GM18511 (cell line): Measurements from ENCODE around the gene MEAF6.
"Not testable (repeated sequence)": the region's sequence is repeated elsewhere in the genome, so short reads cannot be mapped to it uniquely, and the experiment has no call there.

Source experiments
- ATAC-seq: cut with Tn5 transposase; IDR thresholded peaks from one replicate; pipeline ENCODE4 v1.9.1; 2021; ENCODE audit warnings: mild to moderate bottlenecking, moderate library complexity; ENCODE audit not compliant: unreplicated experiment

Gene MEAF6

GRCh38 chr1:37514350-37515184 is at the start of gene MEAF6:
MEAF6 (minus strand) TSS chr1:37514766; CDS start chr1:37514746, 20 bp downstream.
- ATAC-seq: peak; percentile 92

GRCh38 chr1:37562984-37563383 is 48.4 kb upstream of the MEAF6 start:
- no peak for ATAC-seq

- no peak for ATAC-seq
Observed at GRCh38 chr1:37561133-37562132, 46.9 kb upstream of the MEAF6 start.

- no peak for ATAC-seq
Observed at GRCh38 chr1:37560401-37561132, 46.0 kb upstream of the MEAF6 start.

- ATAC-seq: not testable (repeated sequence)
Observed at GRCh38 chr1:37559957-37560379, 45.4 kb upstream of the MEAF6 start.

GRCh38 chr1:37559080-37559479 is 44.5 kb upstream of the MEAF6 start:
- no peak for ATAC-seq

- no peak for ATAC-seq
Observed at GRCh38 chr1:37558411-37558810, 43.8 kb upstream of the MEAF6 start.

- ATAC-seq: no peak
Observed at GRCh38 chr1:37557402-37557801, 42.8 kb upstream of the MEAF6 start.

- ATAC-seq: no peak
Observed at GRCh38 chr1:37556712-37557196, 42.2 kb upstream of the MEAF6 start, which contains the start of gene DNALI1. DNALI1 (plus strand) TSS chr1:37556940; CDS start chr1:37556995, 55 bp downstream.

GRCh38 chr1:37553927-37554808 is 39.6 kb upstream of the MEAF6 start, which contains the start of gene SNIP1:
SNIP1 (minus strand) TSS chr1:37554293; CDS start chr1:37554229, 64 bp downstream.
- ATAC-seq: peak; percentile 72

- no peak for ATAC-seq
Observed at GRCh38 chr1:37553598-37553926, 39.0 kb upstream of the MEAF6 start.

GRCh38 chr1:37549341-37549740 is 34.8 kb upstream of the MEAF6 start:
- ATAC-seq: no peak

GRCh38 chr1:37545019-37545418 is 30.5 kb upstream of the MEAF6 start:
- no peak for ATAC-seq

- ATAC-seq: no peak
Observed at GRCh38 chr1:37544530-37544929, 30.0 kb upstream of the MEAF6 start.

- no peak for ATAC-seq
Observed at GRCh38 chr1:37540036-37540785, 25.6 kb upstream of the MEAF6 start.

GRCh38 chr1:37539154-37539553 is 24.6 kb upstream of the MEAF6 start:
- ATAC-seq: not testable (repeated sequence)

- no peak for ATAC-seq
Observed at GRCh38 chr1:37537378-37537777, 22.8 kb upstream of the MEAF6 start.

- no peak for ATAC-seq
Observed at GRCh38 chr1:37533317-37534093, 18.9 kb upstream of the MEAF6 start.
